DND-41 (cell line): ENCODE data around the gene CLASP1.
A peak's percentile ranks its signal among the peaks of the same experiment; 100 is the strongest.

Source experiments
- ATAC-seq: fragments of 200-7000 bp; cut with Tn5 transposase; 3 replicates; pipeline ENCODE4 v1.9.1; 2021; ENCODE audit warnings: low read depth; ENCODE audit not compliant: insufficient read depth
- DNase-seq: peaks from one replicate; pipeline ENCODE4 v3.0.0-alpha.2; 2020
- H2AFZ ChIP-seq: 2 replicates; pipeline ENCODE4 v1.6.0; 2012; ENCODE audit warnings: low read depth, low read length
- H3K27ac ChIP-seq: 2 replicates; pipeline ENCODE4 v1.5.1; 2012; ENCODE audit warnings: low read length, inconsistent platforms
- H3K27me3 ChIP-seq: fragments of 200-600 bp; sonication (generic); 2 replicates; pipeline ENCODE4 v1.6.0; 2012; ENCODE audit warnings: low read length, mild to moderate bottlenecking, inconsistent platforms; ENCODE audit not compliant: insufficient read depth, poor library complexity
- H3K36me3 ChIP-seq: 2 replicates; pipeline ENCODE4 v1.5.1; 2012; ENCODE audit warnings: low read length, inconsistent platforms; ENCODE audit not compliant: insufficient read depth
- H3K4me1 ChIP-seq: 2 replicates; pipeline ENCODE4 v1.5.1; 2012; ENCODE audit warnings: mild to moderate bottlenecking, low read length; ENCODE audit not compliant: insufficient read depth
- H3K4me2 ChIP-seq: 2 replicates; pipeline ENCODE4 v1.6.0; 2012; ENCODE audit warnings: mild to moderate bottlenecking, moderate library complexity, low read length, inconsistent platforms; ENCODE audit not compliant: insufficient read depth
- H3K4me3 ChIP-seq, 2 experiments: fragments of 200-600 bp in 1 of 2; shearing (Covaris generic) in 1 of 2; 2 replicates each; pipeline ENCODE4 v1.5.1; 2012 to 2016; ENCODE audit warnings: inconsistent platforms in 2 of 2, low read length in 2 of 2, mild to moderate bottlenecking in 2 of 2, low read depth in 1 of 2, moderate library complexity in 1 of 2
- H3K79me2 ChIP-seq: 2 replicates; pipeline ENCODE4 v1.6.0; 2012; ENCODE audit warnings: low read length, inconsistent platforms; ENCODE audit not compliant: insufficient read depth
- H3K9ac ChIP-seq: 2 replicates; pipeline ENCODE4 v1.6.0; 2012; ENCODE audit warnings: low read depth, mild to moderate bottlenecking, inconsistent platforms, low read length, moderate library complexity
- H3K9me3 ChIP-seq: 2 replicates; pipeline ENCODE4 v1.5.1; 2012; ENCODE audit warnings: low read length, moderate library complexity, mild to moderate bottlenecking, inconsistent platforms; ENCODE audit not compliant: insufficient read depth, severe bottlenecking
- H4K20me1 ChIP-seq: 2 replicates; pipeline ENCODE4 v1.6.0; 2012; ENCODE audit warnings: low read length; ENCODE audit not compliant: insufficient read depth
- CTCF ChIP-seq: IDR thresholded peaks from 2 replicates; pipeline ENCODE4 v1.5.1; 2012; ENCODE audit warnings: borderline replicate concordance, low read length, moderate library complexity, mild to moderate bottlenecking; ENCODE audit not compliant: poor library complexity, severe bottlenecking; ENCODE audit errors: extremely low read depth
- EZH2 ChIP-seq: IDR thresholded peaks from 3 replicates; pipeline ENCODE4 v1.6.1; 2012; ENCODE audit warnings: borderline replicate concordance, low read depth, mild to moderate bottlenecking, moderate library complexity, low read length, inconsistent platforms; ENCODE audit not compliant: severe bottlenecking

The CLASP1 gene

GRCh38 chr2:121343191-121343590 lies 306.1 kb downstream of the CLASP1 start:
- Histone ChIP-seq H3K4me1 (no peaks in the 10 kb centered on the region), H3K79me2 (no peaks in the 10 kb centered on the region), H3K9me3 (no peaks in the 10 kb centered on the region), H3K4me2 (no peak overlapping the region), H4K20me1 (no peaks in the 10 kb centered on the region), H3K27ac (no peak overlapping the region), H3K9ac (no peak overlapping the region), H2AFZ (no peak overlapping the region), H3K27me3 (no peaks in the 10 kb centered on the region), H3K36me3 (peaks cover 72% of the 10 kb centered on the region), H3K4me3 (no peak overlapping the region)
- DNase-seq: no peak
- TF ChIP-seq EZH2 (no peak), CTCF (no peak)
- no peak for ATAC-seq

DNA sequence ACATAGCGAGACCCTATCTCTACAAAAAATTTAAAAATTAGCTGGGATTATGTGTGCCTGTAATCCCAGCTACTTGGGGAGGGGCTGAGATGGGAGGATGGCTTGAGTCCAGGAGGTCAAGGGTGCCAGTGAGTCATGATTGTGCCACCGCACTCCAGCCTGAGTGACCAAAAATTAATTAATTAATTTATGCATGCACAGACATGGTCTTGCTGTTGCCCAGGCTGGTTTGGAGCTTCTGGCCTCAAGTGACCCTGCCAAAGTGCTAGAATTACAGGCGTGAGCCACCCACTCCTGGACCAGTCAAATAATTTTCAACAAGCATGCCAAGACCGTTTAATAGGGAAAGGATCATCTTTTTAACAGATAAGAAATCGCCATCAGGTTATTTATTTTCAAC lies 306.5 kb downstream of the CLASP1 start:
- H2AFZ ChIP-seq: no peak overlapping the region
- H3K4me2 ChIP-seq: no peak overlapping the region
- no peak for DNase-seq
- H3K36me3 ChIP-seq: peaks cover 71% of the 10 kb centered on the region
- ATAC-seq: no peak
- no peak overlapping the region for H3K27ac ChIP-seq
- no peaks in the 10 kb centered on the region for H4K20me1 ChIP-seq
- no peak overlapping the region for H3K4me3 ChIP-seq
- no peaks in the 10 kb centered on the region for H3K9me3 ChIP-seq
- H3K9ac ChIP-seq: no peak overlapping the region
- no peaks in the 10 kb centered on the region for H3K79me2 ChIP-seq
- no peaks in the 10 kb centered on the region for H3K4me1 ChIP-seq
- no peaks in the 10 kb centered on the region for H3K27me3 ChIP-seq
- TF ChIP-seq CTCF (no peak), EZH2 (no peak)

- ATAC-seq (no peak), DNase-seq (no peak)
- Histone ChIP-seq H3K9ac (no peak overlapping the region), H2AFZ (no peak overlapping the region), H3K36me3 (peaks cover 54% of the 10 kb centered on the region), H3K79me2 (no peaks in the 10 kb centered on the region), H3K27me3 (no peaks in the 10 kb centered on the region), H3K4me2 (no peak overlapping the region), H3K27ac (no peak overlapping the region), H3K4me3 (no peak overlapping the region), H3K4me1 (no peaks in the 10 kb centered on the region), H4K20me1 (no peaks in the 10 kb centered on the region), H3K9me3 (no peaks in the 10 kb centered on the region)
- TF ChIP-seq EZH2 (no peak), CTCF (no peak)
These were observed 308.3 kb downstream of the CLASP1 start for GRCh38 chr2:121340926-121341325.

DNA sequence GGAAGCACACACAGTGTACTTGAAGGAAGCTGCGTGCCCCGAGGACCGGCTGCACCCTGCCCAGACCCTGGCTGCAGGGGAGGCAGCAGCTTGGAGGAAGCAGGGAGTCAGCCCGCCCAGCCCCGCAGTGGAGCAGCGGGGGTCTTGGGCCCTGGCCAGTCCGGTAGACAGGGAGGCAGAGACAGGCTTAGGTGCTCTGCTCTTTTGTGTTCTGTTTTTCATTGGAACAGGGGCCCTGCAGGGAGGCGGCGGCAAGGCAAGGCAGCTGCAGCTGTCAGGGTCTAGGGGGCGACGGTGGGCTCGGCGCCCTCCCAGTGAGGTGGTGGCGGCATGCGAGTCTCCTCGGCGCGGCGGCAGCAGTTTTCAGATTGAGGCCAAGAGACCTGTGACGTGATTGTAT lies 311.0 kb downstream of the CLASP1 start:
- Histone ChIP-seq H3K4me1 (0 out of 2 replicates have a peak, but pooled peaks cover 3% of the 10 kb centered on the region), H3K27me3 (no peaks in the 10 kb centered on the region), H2AFZ (no peak overlapping the region), H3K4me3 (no peak overlapping the region), H3K4me2 (no peak overlapping the region), H3K36me3 (peaks cover 35% of the 10 kb centered on the region), H3K27ac (no peak overlapping the region), H4K20me1 (no peaks in the 10 kb centered on the region), H3K79me2 (no peaks in the 10 kb centered on the region), H3K9me3 (no peaks in the 10 kb centered on the region), H3K9ac (no peak overlapping the region)
- DNase-seq: no peak
- TF ChIP-seq EZH2 (no peak), CTCF (peak; percentile 26)
- ATAC-seq: 0 out of 3 replicates have a peak, but pooled peaks have one; percentile 27
